Measurements from ENCODE around the gene OGFOD2. TPM values are rescaled to one million over a fixed set of nuclear protein-coding genes. Genes with fewer than 3 reads are reported as not detected.

OGFOD2 gene
- total and polyA plus RNA-seq, 3 donors from 2014 or later: 35.0 to 56.5 (median 47.2) TPM

GRCh38 chr12:122982963-122983788 is 8.1 kb downstream of the OGFOD2 start:
- Histone ChIP-seq H3K27ac (peak overlapping the region; percentile 70 to 71), H3K4me1 (peaks cover 55% of the 10 kb centered on the region), H3K4me3 (no peak overlapping the region), H3K9me3 (no peaks in the 10 kb centered on the region), H3K27me3 (no peaks in the 10 kb centered on the region), H3K36me3 (ENCODE audit: low read depth, missing control alignments) (no peaks in the 10 kb centered on the region)
- intact Hi-C loops (cut with DNase I; ENCODE audit: low total_unique reads): loop anchor here (5.0 to 10.0 kb wide), 2 partner anchors 162 to 249 kb away; partner anchors contain the start of genes MPHOSPH9 and MTRFR
- TF ChIP-seq CTCF (IDR thresholded peaks at IDR 0.05): no peak
- DNase-seq: no peak
- WGBS, 2 donors: 65 to 70% methylated on average over 14 to 21 of the region's 21 CpGs

GRCh38 chr12:122983789-122984515 is 8.9 kb downstream of the OGFOD2 start:
- peaks cover 55% of the 10 kb centered on the region for H3K4me1 ChIP-seq
- intact Hi-C loops (cut with DNase I; ENCODE audit: low total_unique reads): loop anchor here (5.0 to 10.0 kb wide), 2 partner anchors 161 to 248 kb away; partner anchors contain the start of genes MPHOSPH9 and MTRFR
- H3K4me3 ChIP-seq: no peak overlapping the region
- 19 to 40% methylated on average over 7 to 9 of the region's 9 CpGs for WGBS, 2 donors
- no peaks in the 10 kb centered on the region for H3K27me3 ChIP-seq
- peak overlapping the region; percentile 70 to 71 for H3K27ac ChIP-seq
- DNase-seq: no peak
- TF ChIP-seq CTCF (IDR thresholded peaks at IDR 0.05): no peak
- TF ChIP-seq POLR2A (IDR thresholded peaks at IDR 0.05): no peak
- no peaks in the 10 kb centered on the region for H3K36me3 ChIP-seq (ENCODE audit: low read depth, missing control alignments)
- H3K9me3 ChIP-seq: no peaks in the 10 kb centered on the region

- 32 to 42% methylated on average over 29 to 34 of the region's 34 CpGs for WGBS, 2 donors
Measured at GRCh38 chr12:122984612-122985337, 9.7 kb downstream of the OGFOD2 start.

More at GRCh38 chr12:122984612-122985337, 9.7 kb downstream of the OGFOD2 start:
- Histone ChIP-seq H3K36me3 (ENCODE audit: low read depth, missing control alignments) (no peaks in the 10 kb centered on the region), H3K27ac (peak overlapping the region; percentile 70 to 71), H3K4me1 (peaks cover 48% of the 10 kb centered on the region), H3K9me3 (no peaks in the 10 kb centered on the region), H3K4me3 (no peak overlapping the region), H3K27me3 (no peaks in the 10 kb centered on the region)
- TF ChIP-seq CTCF (IDR thresholded peaks at IDR 0.05): no peak
- no peak for TF ChIP-seq POLR2A (IDR thresholded peaks at IDR 0.05)
- peak; percentile 84 for DNase-seq
- intact Hi-C loops (cut with DNase I; ENCODE audit: low total_unique reads): loop anchor here (5.0 to 10.0 kb wide), 2 partner anchors 160 to 248 kb away; partner anchors contain the start of genes MPHOSPH9 and MTRFR
